Measurements from ENCODE around the gene CYTH4. TPM values are rescaled to one million over a fixed set of nuclear protein-coding genes. Genes with fewer than 3 reads are reported as not detected.

The CYTH4 gene
- total and polyA plus RNA-seq, 10 of the 15 experiments (the other 5 are each of a cell fraction or from before 2014, with no cell fraction given): 1.5 to 27.3 (median 16.9) TPM

- TF ChIP-seq ZBTB11 (CRISPR knock-in tag; IDR thresholded peaks at IDR 0.05) (no peak), TARDBP (IDR thresholded peaks at IDR 0.05; ENCODE audit: borderline replicate concordance) (peak; percentile 61; the same call in 1 of the 2 replicates), TCF7 (IDR thresholded peaks at IDR 0.05; ENCODE audit: borderline replicate concordance) (no peak), POU2F2 (IDR thresholded peaks at IDR 0.05; ENCODE audit: borderline replicate concordance, low read depth, low read length) (0 out of 3 replicates have a peak, but pooled peaks have one; percentile 12), MYB (IDR thresholded peaks at IDR 0.05; ENCODE audit: borderline replicate concordance, low read depth, low read length) (no peak), CHD4 (IDR thresholded peaks at IDR 0.05) (no peak), SMAD1 (IDR thresholded peaks at IDR 0.05; ENCODE audit: low read depth, partially characterized antibody) (no peak), NFXL1 (IDR thresholded peaks at IDR 0.05; ENCODE audit: borderline replicate concordance) (no peak), CBFB (IDR thresholded peaks at IDR 0.05; ENCODE audit: low read depth) (no peak), SRF (IDR thresholded peaks at IDR 0.05; ENCODE audit: low read depth in 2 of 2, low read length in 2 of 2) (no peak), ETV6 (conservative IDR thresholded peaks at IDR 0.05 in 1 of 2, IDR thresholded peaks at IDR 0.05 in 1 of 2; ENCODE audit: borderline replicate concordance in 1 of 2, low read depth in 1 of 2) (peak in 1 of 2 experiments; percentile 87; a peak in 2 of 4 replicates), RCOR1 (conservative IDR thresholded peaks at IDR 0.05; ENCODE audit: low read depth, low read length) (no peak), NR2F1 (conservative IDR thresholded peaks at IDR 0.05) (0 out of 2 replicates have a peak, but pooled peaks have one; percentile 41), YBX1 (IDR thresholded peaks at IDR 0.05) (no peak), NBN (IDR thresholded peaks at IDR 0.05) (peak; percentile 96), SP1 (IDR thresholded peaks at IDR 0.05; ENCODE audit: low read depth, low read length) (no peak)
- TF ChIP-seq, protein P1, sequence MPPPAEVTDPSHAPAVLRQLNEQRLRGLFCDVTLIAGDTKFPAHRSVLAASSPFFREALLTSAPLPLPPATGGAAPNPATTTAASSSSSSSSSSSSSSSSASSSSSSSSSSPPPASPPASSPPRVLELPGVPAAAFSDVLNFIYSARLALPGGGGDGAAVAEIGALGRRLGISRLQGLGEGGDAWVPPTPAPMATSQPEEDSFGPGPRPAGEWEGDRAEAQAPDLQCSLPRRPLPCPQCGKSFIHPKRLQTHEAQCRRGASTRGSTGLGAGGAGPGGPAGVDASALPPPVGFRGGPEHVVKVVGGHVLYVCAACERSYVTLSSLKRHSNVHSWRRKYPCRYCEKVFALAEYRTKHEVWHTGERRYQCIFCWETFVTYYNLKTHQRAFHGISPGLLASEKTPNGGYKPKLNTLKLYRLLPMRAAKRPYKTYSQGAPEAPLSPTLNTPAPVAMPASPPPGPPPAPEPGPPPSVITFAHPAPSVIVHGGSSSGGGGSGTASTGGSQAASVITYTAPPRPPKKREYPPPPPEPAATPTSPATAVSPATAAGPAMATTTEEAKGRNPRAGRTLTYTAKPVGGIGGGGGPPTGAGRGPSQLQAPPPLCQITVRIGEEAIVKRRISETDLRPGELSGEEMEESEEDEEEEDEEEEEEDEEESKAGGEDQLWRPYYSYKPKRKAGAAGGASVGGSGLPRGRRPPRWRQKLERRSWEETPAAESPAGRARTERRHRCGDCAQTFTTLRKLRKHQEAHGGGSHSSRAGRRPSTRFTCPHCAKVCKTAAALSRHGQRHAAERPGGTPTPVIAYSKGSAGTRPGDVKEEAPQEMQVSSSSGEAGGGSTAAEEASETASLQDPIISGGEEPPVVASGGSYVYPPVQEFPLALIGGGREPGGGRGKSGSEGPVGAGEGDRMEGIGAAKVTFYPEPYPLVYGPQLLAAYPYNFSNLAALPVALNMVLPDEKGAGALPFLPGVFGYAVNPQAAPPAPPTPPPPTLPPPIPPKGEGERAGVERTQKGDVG (CRISPR knock-in tag; IDR thresholded peaks at IDR 0.05): no peak
- TF ChIP-seq, protein P2, sequence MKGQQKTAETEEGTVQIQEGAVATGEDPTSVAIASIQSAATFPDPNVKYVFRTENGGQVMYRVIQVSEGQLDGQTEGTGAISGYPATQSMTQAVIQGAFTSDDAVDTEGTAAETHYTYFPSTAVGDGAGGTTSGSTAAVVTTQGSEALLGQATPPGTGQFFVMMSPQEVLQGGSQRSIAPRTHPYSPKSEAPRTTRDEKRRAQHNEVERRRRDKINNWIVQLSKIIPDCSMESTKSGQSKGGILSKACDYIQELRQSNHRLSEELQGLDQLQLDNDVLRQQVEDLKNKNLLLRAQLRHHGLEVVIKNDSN (IDR thresholded peaks at IDR 0.05; ENCODE audit: borderline replicate concordance, extremely low read length, insufficient read depth, low read depth, low read length): no peak
- TF ChIP-seq, protein P3, sequence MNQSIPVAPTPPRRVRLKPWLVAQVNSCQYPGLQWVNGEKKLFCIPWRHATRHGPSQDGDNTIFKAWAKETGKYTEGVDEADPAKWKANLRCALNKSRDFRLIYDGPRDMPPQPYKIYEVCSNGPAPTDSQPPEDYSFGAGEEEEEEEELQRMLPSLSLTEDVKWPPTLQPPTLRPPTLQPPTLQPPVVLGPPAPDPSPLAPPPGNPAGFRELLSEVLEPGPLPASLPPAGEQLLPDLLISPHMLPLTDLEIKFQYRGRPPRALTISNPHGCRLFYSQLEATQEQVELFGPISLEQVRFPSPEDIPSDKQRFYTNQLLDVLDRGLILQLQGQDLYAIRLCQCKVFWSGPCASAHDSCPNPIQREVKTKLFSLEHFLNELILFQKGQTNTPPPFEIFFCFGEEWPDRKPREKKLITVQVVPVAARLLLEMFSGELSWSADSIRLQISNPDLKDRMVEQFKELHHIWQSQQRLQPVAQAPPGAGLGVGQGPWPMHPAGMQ (IDR thresholded peaks at IDR 0.05; ENCODE audit: borderline replicate concordance): no peak
- TF ChIP-seq, protein P4, sequence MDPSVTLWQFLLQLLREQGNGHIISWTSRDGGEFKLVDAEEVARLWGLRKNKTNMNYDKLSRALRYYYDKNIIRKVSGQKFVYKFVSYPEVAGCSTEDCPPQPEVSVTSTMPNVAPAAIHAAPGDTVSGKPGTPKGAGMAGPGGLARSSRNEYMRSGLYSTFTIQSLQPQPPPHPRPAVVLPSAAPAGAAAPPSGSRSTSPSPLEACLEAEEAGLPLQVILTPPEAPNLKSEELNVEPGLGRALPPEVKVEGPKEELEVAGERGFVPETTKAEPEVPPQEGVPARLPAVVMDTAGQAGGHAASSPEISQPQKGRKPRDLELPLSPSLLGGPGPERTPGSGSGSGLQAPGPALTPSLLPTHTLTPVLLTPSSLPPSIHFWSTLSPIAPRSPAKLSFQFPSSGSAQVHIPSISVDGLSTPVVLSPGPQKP (IDR thresholded peaks at IDR 0.05; ENCODE audit: low read depth, low read length): no peak
Measured at GRCh38 chr22:37284805-37285355, 2.6 kb downstream of the CYTH4 start (continued).

Measured in GM12878 (cell line).